Lower leg skin (tissue), 3 donors: ENCODE data around the gene FAM13A.
"Not testable (repeated sequence)": the region's sequence is repeated elsewhere in the genome, so short reads cannot be mapped to it uniquely, and the experiment has no call there.

Experiments
- CTCF ChIP-seq, 3 donors: fragments of 450-650 bp; IDR thresholded peaks; one replicate each; pipeline ENCODE4 v1.5.1; 2016; ENCODE audit warnings: antibody characterized with exemption in 3 of 3, mild to moderate bottlenecking in 3 of 3, moderate library complexity in 2 of 3
- POLR2A ChIP-seq, 2 donors: fragments of 450-650 bp; IDR thresholded peaks; one replicate each; pipeline ENCODE4 v1.6.1; 2016 to 2017; ENCODE audit warnings: antibody characterized with exemption in 2 of 2, mild to moderate bottlenecking in 1 of 2, moderate library complexity in 1 of 2

GRCh38 chr4:88904240-88904639, 152.7 kb downstream of the FAM13A start:
- TF ChIP-seq CTCF, POLR2A (IDR thresholded peaks at IDR 0.05): not testable (repeated sequence)
